Neural cell (in vitro differentiated cells): ENCODE results near the gene FANCI. TPM values are rescaled to one million over a fixed set of nuclear protein-coding genes. Genes with fewer than 3 reads are reported as not detected.

Experiments used
- H2AFZ ChIP-seq: fragments of 200-600, 300-800 bp; sonication (generic), shearing (Covaris generic); 2 replicates; pipeline ENCODE4 v1.6.0; 2014; ENCODE audit warnings: low read depth, mild to moderate bottlenecking, antibody characterized with exemption, low read length, moderate library complexity
- H3F3A ChIP-seq: fragments of 200-600 bp; shearing (Covaris generic); 2 replicates; pipeline ENCODE4 v1.6.1; 2016; ENCODE audit warnings: mild to moderate bottlenecking, moderate library complexity, mixed read lengths, antibody characterized with exemption, low read length; ENCODE audit not compliant: insufficient read depth, poor library complexity, severe bottlenecking
- H3K27ac ChIP-seq: fragments of 200-600, 300-800 bp; sonication (generic), shearing (Covaris generic); 2 replicates; pipeline ENCODE4 v1.5.1; 2014; ENCODE audit warnings: mild to moderate bottlenecking, low read length, moderate library complexity
- H3K27me3 ChIP-seq: fragments of 300-800, 200-600 bp; sonication (generic), shearing (Covaris generic); 2 replicates; pipeline ENCODE4 v1.6.0; 2014; ENCODE audit warnings: mild to moderate bottlenecking, low read depth, low read length, moderate library complexity; ENCODE audit not compliant: insufficient read depth
- H3K36me3 ChIP-seq: fragments of 300-800, 200-600 bp; sonication (generic), shearing (Covaris generic); 2 replicates; pipeline ENCODE4 v1.5.1; 2014; ENCODE audit warnings: mild to moderate bottlenecking, antibody characterized with exemption, low read length, moderate library complexity; ENCODE audit not compliant: insufficient read depth
- H3K4me2 ChIP-seq: fragments of 300-800, 200-600 bp; sonication (generic), shearing (Covaris generic); 2 replicates; pipeline ENCODE4 v1.6.0; 2014; ENCODE audit warnings: mild to moderate bottlenecking, low read length
- H3K4me3 ChIP-seq: fragments of 300-800, 200-600 bp; sonication (generic), shearing (Covaris generic); 2 replicates; pipeline ENCODE4 v1.5.1; 2014; ENCODE audit warnings: mild to moderate bottlenecking, low read length, moderate library complexity
- H3K79me2 ChIP-seq: fragments of 200-600 bp; shearing (Covaris generic); replicated peaks from 2 replicates; pipeline ENCODE4 v1.6.0; 2014; ENCODE audit warnings: mild to moderate bottlenecking, low read length, moderate library complexity; ENCODE audit not compliant: insufficient read depth
- H3K9ac ChIP-seq: fragments of 300-800, 200-600 bp; sonication (generic), shearing (Covaris generic); 2 replicates; pipeline ENCODE4 v1.6.1; 2016; ENCODE audit warnings: mild to moderate bottlenecking, low read length, mixed read lengths
- H3K9me2 ChIP-seq: fragments of 200-600 bp; shearing (Covaris generic); 2 replicates; pipeline ENCODE4 v1.6.1; 2016; ENCODE audit warnings: mild to moderate bottlenecking, low read length, mixed read lengths; ENCODE audit not compliant: insufficient read depth
- H3K9me3 ChIP-seq: fragments of 200-600, 300-800 bp; sonication (generic), shearing (Covaris generic); 2 replicates; pipeline ENCODE4 v1.6.1; 2016; ENCODE audit warnings: mild to moderate bottlenecking, mixed run types, low read length, moderate library complexity, mixed read lengths
- H4K20me1 ChIP-seq: fragments of 200-600 bp; shearing (Covaris generic); 2 replicates; pipeline ENCODE4 v1.6.1; 2016; ENCODE audit warnings: mild to moderate bottlenecking, mixed run types; ENCODE audit not compliant: insufficient read depth
- EP300 ChIP-seq: fragments of 450-650 bp; conservative IDR thresholded peaks from 2 replicates; pipeline ENCODE4 v1.6.1; 2014; ENCODE audit warnings: antibody characterized with exemption, mild to moderate bottlenecking, moderate library complexity; ENCODE audit not compliant: poor library complexity, severe bottlenecking
- EZH2 ChIP-seq: fragments of 200-600, 300-800 bp; shearing (Covaris generic), sonication (generic); IDR thresholded peaks from 2 replicates; pipeline ENCODE4 v1.6.1; 2014; ENCODE audit warnings: antibody characterized with exemption, low read length, borderline replicate concordance, mild to moderate bottlenecking; ENCODE audit not compliant: insufficient read depth, poor library complexity, severe bottlenecking
- MXI1 ChIP-seq: fragments of 450-650 bp; conservative IDR thresholded peaks from 2 replicates; pipeline ENCODE4 v1.6.1; 2014; ENCODE audit warnings: antibody characterized with exemption, mild to moderate bottlenecking; ENCODE audit not compliant: poor library complexity, severe bottlenecking
- POLR2AphosphoS5 ChIP-seq: IDR thresholded peaks from 2 replicates; pipeline ENCODE4 v1.6.1; 2012
- RAD21 ChIP-seq: fragments of 450-650 bp; conservative IDR thresholded peaks from 2 replicates; pipeline ENCODE4 v1.6.1; 2014; ENCODE audit warnings: antibody characterized with exemption, mild to moderate bottlenecking, moderate library complexity
- SMC3 ChIP-seq: fragments of 450-650 bp; conservative IDR thresholded peaks from 2 replicates; pipeline ENCODE4 v1.6.1; 2014; ENCODE audit warnings: antibody characterized with exemption, mild to moderate bottlenecking, moderate library complexity; ENCODE audit not compliant: poor library complexity
- TAF1 ChIP-seq: IDR thresholded peaks from 2 replicates; pipeline ENCODE4 v1.6.1; 2012; ENCODE audit warnings: low read depth
- polyA plus RNA-seq: library from polyadenylated mRNA; depleted of rRNA; stranded (reverse); fragments of >200 nt; gene quantifications from 2 replicates; pipeline ENCODE4 v1.2.3, GENCODE V29; 2014
- TF ChIP-seq, protein P1 (sequence below): fragments of 450-650 bp; IDR thresholded peaks from 2 replicates; pipeline ENCODE4 v1.5.1; 2014; ENCODE audit warnings: antibody characterized with exemption, mild to moderate bottlenecking, moderate library complexity; ENCODE audit not compliant: poor library complexity, severe bottlenecking
- TF ChIP-seq, protein P2 (sequence below): IDR thresholded peaks from 2 replicates; pipeline ENCODE4 v1.6.1; 2012; ENCODE audit warnings: borderline replicate concordance

Gene FANCI
- polyA plus RNA-seq, 1 donor from 2014 or later: 5.4 TPM

DNA sequence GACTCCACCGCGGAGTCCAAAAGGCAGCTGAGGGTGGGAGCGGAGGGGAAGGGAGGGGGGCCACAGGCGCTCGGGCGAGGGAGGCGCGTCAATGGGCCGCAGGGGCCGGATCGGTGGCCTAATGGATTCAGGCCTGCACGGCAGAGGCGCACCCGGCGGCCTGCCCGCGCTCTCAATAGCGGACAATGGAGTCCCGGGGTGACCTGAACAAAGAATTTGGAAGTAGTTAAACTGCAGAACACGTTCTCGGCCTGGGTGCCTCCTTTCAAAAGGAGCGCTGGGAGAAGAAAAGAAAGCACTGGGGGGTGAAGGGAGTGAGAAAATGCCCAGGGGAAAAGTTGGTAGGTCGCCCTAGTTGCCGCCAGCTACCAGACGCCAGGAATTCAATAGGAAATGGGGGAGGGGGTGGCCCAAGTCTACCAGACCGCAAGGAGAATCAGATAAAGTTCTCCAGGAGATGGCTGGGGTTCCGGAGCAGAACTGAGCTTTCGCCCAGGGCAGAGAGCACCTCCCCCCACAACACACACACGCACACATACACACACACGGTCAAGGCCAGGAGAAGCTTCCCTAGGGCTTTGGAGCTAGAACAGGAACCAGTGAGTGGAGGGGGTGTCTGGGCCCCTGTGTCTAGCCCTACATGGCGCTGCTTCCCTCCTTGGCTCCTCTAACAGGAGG, 116.7 kb downstream of the FANCI start:
- no peaks in the 10 kb centered on the region for H3K9me3 ChIP-seq
- no peak overlapping the region for H3K27ac ChIP-seq
- H3K4me3 ChIP-seq: no peak overlapping the region
- no peaks in the 10 kb centered on the region for H3K36me3 ChIP-seq
- H3F3A ChIP-seq: peaks cover 6% of the 10 kb centered on the region
- peaks cover 24% of the 10 kb centered on the region for H3K79me2 ChIP-seq
- no peak overlapping the region for H3K4me2 ChIP-seq
- no peak for TF ChIP-seq EP300
- no peak for TF ChIP-seq SMC3
- TF ChIP-seq MXI1: no peak
- TF ChIP-seq, protein P1, sequence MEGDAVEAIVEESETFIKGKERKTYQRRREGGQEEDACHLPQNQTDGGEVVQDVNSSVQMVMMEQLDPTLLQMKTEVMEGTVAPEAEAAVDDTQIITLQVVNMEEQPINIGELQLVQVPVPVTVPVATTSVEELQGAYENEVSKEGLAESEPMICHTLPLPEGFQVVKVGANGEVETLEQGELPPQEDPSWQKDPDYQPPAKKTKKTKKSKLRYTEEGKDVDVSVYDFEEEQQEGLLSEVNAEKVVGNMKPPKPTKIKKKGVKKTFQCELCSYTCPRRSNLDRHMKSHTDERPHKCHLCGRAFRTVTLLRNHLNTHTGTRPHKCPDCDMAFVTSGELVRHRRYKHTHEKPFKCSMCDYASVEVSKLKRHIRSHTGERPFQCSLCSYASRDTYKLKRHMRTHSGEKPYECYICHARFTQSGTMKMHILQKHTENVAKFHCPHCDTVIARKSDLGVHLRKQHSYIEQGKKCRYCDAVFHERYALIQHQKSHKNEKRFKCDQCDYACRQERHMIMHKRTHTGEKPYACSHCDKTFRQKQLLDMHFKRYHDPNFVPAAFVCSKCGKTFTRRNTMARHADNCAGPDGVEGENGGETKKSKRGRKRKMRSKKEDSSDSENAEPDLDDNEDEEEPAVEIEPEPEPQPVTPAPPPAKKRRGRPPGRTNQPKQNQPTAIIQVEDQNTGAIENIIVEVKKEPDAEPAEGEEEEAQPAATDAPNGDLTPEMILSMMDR: no peak
- TF ChIP-seq POLR2AphosphoS5: no peak
- no peak for TF ChIP-seq TAF1
- TF ChIP-seq RAD21: no peak
- TF ChIP-seq, protein P2, sequence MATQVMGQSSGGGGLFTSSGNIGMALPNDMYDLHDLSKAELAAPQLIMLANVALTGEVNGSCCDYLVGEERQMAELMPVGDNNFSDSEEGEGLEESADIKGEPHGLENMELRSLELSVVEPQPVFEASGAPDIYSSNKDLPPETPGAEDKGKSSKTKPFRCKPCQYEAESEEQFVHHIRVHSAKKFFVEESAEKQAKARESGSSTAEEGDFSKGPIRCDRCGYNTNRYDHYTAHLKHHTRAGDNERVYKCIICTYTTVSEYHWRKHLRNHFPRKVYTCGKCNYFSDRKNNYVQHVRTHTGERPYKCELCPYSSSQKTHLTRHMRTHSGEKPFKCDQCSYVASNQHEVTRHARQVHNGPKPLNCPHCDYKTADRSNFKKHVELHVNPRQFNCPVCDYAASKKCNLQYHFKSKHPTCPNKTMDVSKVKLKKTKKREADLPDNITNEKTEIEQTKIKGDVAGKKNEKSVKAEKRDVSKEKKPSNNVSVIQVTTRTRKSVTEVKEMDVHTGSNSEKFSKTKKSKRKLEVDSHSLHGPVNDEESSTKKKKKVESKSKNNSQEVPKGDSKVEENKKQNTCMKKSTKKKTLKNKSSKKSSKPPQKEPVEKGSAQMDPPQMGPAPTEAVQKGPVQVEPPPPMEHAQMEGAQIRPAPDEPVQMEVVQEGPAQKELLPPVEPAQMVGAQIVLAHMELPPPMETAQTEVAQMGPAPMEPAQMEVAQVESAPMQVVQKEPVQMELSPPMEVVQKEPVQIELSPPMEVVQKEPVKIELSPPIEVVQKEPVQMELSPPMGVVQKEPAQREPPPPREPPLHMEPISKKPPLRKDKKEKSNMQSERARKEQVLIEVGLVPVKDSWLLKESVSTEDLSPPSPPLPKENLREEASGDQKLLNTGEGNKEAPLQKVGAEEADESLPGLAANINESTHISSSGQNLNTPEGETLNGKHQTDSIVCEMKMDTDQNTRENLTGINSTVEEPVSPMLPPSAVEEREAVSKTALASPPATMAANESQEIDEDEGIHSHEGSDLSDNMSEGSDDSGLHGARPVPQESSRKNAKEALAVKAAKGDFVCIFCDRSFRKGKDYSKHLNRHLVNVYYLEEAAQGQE: no peak
- TF ChIP-seq EZH2: no peak
- H4K20me1 ChIP-seq: no peaks in the 10 kb centered on the region
- H2AFZ ChIP-seq: no peak overlapping the region
- H3K27me3 ChIP-seq: peaks cover 53% of the 10 kb centered on the region
- H3K9ac ChIP-seq: peak overlapping the region; percentile 12
- no peaks in the 10 kb centered on the region for H3K9me2 ChIP-seq

DNA sequence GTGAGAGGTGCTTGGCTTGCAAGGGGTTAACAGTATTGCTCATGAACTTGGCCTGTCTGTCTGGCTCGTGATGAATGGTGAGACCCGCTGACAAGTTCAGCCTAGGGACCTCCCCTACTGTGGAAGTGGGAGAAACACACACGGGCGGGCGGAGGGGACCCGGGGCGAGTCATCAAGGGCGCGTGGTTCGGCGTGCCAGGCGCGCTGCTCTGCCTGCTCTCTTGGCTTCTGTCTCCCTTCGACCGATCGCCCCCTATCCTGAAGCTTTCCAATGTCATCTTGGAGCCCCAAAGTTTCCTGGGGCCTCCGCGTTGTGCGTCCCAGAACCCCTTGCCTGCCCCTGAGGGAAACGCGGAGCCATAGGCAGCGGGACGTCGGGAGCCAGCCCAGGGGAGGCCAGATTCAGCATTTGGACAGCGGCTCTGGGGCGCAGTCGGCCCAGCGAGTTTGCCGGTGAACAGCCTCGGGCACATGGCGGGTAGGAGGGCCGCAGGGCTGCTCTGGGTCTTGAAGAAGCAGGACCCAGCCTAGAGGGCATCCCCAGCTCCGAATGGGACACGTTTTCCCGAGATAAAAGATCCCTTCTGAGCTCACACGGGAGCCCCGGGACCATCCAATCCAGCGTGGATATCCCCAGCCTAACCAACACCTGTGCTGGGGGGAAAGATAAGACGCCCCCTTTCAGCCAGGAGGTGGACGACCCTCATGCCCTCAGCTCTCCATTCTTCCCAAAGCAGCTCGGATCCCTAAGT, 117.8 kb downstream of the FANCI start:
- Histone ChIP-seq H3K9ac (peak overlapping the region; percentile 92), H3K36me3 (no peaks in the 10 kb centered on the region), H2AFZ (peak overlapping the region; percentile 73), H3K27ac (peak overlapping the region; percentile 73), H3K27me3 (peaks cover 65% of the 10 kb centered on the region), H4K20me1 (no peaks in the 10 kb centered on the region), H3K9me3 (no peaks in the 10 kb centered on the region), H3K9me2 (no peaks in the 10 kb centered on the region), H3F3A (peaks cover 6% of the 10 kb centered on the region), H3K79me2 (peaks cover 36% of the 10 kb centered on the region), H3K4me2 (peak overlapping the region; percentile 88), H3K4me3 (peak overlapping the region; percentile 93)
- no peak for TF ChIP-seq EP300
- TF ChIP-seq, protein P2: peak; percentile 59
